HPDE6-E6E7 (cell line): Measurements from ENCODE around the gene CARMIL1.

ENCODE experiments used
- DNase-seq: peaks from one replicate; pipeline ENCODE4 v3.0.0; 2011; ENCODE audit warnings: missing footprints; ENCODE audit errors: extremely low spot score

The CARMIL1 gene

DNA sequence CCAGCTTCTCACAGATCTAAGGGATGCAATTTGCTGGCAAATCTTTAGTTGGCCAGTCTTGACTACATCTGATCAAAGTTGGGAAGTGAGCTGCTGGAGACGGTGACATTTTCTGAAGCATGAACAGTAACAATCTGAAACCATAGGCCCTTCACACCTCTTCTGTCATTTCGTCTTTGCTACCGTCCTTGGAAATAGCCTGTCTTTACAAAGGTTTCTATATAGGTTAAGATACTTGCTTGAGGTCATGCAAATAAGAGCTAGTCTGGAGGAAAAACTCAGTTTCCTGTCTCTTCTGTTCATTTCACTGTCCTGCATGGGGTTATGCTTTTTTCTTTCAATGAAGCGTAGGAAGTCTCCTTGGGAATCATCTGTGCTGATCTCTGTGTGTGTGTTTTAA is 55.6 kb downstream of the CARMIL1 start:
- DNase-seq: no peak

- DNase-seq: no peak
Observed at GRCh38 chr6:25336996-25337395, 57.8 kb downstream of the CARMIL1 start.

DNA sequence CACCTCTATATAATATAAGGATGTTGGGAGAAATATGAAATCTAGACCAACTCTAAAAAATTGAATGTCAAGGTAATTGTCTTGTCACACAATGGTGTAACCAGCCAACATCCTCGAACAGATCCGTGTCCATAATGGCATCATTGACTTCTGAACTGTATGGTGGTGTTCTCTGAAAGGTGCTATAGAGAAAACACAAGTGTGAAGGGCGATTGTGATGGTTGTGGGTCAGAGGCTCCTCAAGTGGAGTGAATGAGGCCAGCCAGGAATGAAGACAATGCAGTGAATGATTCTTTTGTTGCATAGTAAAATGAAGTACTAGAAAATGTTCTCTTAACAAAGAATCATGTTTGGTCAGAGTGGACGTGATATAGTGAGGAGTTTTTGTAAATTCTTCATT is 58.3 kb downstream of the CARMIL1 start:
- DNase-seq: no peak

- DNase-seq: no peak
Observed at GRCh38 chr6:25340431-25341202, 61.4 kb downstream of the CARMIL1 start.

DNA sequence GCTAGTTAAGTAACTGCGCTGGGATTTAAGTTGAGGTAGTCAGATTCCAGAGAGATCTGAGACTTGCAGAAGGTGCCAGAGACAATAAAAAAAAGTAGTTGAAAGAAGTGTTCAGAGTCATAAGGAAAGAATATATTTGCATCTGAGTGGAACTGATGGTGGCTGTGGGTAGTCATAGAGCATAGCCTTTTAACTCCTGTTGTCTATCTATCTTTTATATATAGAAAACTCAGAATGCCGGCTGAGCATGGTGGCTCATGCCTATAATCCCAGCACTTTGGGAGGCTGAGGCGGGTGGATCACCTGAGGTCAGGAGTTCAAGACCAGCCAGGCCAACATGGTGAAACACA is 62.0 kb downstream of the CARMIL1 start:
- DNase-seq: no peak

DNA sequence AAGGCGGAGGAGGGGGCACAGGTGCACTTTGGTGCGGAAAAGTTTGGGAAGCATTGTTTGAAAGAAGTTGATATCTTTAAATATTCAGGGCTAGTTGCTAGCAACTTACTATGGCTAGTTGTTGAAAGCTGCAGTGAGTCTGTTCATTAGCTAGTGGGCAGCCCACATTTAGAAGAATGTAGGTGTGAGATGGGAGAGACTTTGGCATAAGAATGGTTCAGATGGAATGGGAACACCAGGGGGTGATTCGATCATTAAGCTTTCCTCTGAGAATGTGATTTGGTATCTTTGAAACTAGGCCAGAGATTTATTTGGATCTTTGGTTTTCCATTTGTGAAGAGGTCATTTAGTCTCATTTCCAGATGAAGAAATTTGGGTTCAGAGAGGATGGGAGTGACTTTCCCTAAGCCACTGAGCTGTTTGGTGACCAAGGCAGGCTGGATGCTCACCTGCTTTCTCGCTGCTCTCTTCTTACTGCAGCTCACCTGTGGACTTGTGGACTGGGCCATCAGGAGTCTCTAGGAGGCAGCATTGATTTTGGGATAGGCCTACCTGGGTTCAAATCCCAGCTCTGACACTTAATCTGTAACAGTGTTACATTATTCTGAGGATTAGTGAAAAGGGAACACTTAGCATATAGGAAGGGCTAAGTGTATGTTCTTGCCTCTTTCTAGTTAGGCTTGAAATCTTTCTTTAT is 62.9 kb downstream of the CARMIL1 start:
- DNase-seq: no peak

DNA sequence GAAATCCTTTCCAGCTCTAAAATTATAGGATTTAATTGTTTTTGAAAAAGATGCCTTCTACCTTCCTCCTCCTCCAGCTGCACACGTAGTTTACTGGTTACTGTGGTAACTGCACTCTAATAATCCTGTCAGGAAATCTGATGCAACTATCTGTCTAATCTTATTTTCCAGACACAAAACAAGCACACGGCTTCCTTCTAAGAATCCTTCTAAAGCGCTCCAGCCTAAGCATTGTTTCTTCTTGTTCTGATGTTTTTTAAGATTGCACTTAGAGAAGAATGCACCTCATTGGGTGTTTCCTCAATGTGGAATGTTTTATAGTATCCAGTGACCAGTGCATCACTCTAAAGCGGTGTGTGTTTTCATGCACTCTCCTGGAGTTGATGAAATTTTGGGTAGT is 63.6 kb downstream of the CARMIL1 start:
- no peak for DNase-seq

DNA sequence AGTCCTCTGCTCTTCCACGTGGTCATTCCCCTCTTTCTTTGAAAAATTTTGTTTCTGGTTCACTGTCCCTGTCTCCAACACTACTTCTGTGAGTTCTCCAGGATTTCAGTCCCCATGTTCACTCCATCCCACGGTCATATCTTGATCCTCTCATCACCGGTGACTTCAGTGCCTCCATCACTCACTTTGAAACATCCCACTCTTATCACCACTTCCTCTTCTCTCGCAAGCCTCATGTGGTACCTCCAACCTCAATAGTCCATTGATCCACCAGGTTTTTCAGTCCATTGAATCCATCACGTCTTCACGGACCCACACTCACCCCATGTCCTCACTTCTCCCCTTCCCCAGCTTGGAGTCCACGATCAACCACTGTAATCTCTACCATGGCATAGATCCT is 64.8 kb downstream of the CARMIL1 start:
- no peak for DNase-seq

DNA sequence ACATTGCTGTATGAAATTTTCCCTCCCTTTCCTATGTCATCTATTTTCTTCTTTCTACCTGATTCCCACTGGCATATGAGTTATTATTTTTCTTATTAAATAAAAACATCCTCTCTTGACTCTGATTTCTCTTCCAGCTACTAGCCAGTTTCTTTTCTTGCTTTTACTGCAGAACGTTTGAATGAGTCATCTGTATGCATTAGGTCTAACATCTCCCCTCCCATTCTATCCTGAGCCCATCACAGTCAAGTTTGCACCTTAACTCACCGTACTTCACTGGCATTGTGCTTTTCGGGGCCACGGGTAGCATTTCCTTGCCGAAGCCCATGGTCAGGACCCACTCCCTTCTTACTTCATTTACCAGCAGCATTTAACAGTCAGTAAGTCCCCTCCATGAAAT is 65.7 kb downstream of the CARMIL1 start:
- no peak for DNase-seq

DNA sequence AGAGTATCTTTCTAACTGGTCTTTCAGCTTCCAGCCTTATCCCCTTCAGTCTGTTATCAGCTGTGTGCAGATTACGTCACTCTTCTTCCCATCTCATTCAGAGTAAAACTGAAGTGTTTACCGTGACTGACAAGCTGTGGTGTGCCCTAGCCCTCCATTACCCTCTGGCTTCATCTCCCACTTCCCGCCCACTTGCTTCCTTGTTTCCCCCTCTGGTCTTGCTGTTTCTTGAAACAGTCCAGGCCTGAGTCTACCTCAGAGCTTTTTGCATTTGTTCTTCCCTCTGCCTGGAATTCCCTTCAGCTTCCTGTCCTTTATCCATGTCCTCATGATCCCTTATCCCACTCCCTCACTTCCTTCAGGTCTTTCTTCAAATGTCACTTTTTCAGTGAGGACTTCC is 66.9 kb downstream of the CARMIL1 start:
- DNase-seq: no peak

DNA sequence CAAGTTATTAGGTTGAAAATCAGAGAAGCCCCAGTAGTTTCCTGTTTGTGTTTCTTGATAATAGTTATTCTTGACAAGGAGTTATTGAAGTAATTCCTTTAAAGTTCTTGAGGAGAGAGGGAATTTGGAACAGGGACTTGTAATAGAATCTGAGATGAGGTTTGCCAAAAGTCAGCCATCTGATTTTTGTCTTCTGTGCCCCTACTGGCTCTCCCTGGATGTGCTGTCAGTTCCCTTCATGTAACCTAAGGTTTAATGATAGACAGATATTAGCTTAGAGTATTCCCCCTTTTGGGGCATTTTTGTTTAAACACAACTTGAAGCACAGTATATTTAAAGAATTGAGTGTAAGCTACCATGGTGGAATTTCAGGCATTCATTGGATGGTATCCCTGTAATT is 71.4 kb downstream of the CARMIL1 start:
- DNase-seq: no peak

GRCh38 chr6:25351485-25351884 is 72.3 kb downstream of the CARMIL1 start:
- no peak for DNase-seq

- no peak for DNase-seq
Observed at GRCh38 chr6:25352285-25352684, 73.1 kb downstream of the CARMIL1 start.

- no peak for DNase-seq
Observed at GRCh38 chr6:25354078-25354932, 75.1 kb downstream of the CARMIL1 start.

GRCh38 chr6:25359191-25359861 is 80.2 kb downstream of the CARMIL1 start:
- DNase-seq: no peak

- DNase-seq: no peak
Observed at GRCh38 chr6:25359891-25360290, 80.7 kb downstream of the CARMIL1 start.

DNA sequence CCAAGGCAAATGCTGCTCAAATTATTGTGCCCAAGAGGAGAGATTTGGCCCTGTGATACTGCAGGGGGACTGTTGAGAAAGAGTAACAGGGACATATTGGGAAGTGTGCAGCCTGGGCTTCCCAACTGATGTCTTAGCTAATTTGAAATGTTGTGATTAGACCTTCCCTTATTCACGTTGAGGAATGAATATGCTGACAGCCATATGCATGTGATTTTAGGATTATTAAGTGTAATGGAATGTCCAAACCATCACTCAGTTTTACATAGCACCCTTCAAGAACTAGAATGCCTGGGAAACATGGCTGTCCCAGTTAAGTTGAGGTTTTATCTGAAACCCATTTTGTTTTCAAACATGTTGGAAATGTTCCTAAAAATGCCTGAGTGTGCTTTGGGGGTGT is 81.4 kb downstream of the CARMIL1 start:
- DNase-seq: no peak

DNA sequence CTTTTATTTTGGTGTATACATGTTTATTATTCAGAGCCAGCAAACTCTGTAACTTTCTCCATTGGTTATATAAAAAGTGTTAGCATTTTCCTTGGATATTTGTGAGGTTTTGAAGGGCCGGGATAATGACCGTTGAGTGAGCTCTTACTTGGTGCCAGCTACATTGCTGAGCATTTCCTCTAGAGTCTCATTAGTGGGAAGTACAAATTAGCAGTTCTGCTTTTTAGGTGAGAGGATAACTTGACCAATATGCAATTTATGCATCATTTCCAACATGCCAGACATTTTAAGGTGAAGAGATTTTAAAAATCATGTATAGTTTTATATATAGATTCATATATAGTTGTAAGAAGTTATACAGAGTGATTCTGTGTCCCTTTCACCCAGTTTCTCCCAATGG is 84.3 kb downstream of the CARMIL1 start:
- DNase-seq: no peak

GRCh38 chr6:25365154-25365553 is 86.0 kb downstream of the CARMIL1 start:
- DNase-seq: no peak

GRCh38 chr6:25366903-25367545 is 87.8 kb downstream of the CARMIL1 start:
- no peak for DNase-seq

GRCh38 chr6:25369036-25369432 is 89.9 kb downstream of the CARMIL1 start:
- no peak for DNase-seq
